ENCODE data around the gene DPM1. TPM values are rescaled to one million over a fixed set of nuclear protein-coding genes. Genes with fewer than 3 reads are reported as not detected.

Gene DPM1
- total and polyA plus RNA-seq, 2 of the 8 experiments (the other 6 are each of a cell fraction or from before 2014, with no cell fraction given): 42.3 to 57.0 TPM

- TF ChIP-seq CBX5 (IDR thresholded peaks at IDR 0.05; ENCODE audit: low read depth, low read length): no peak
- no peak for TF ChIP-seq CTCF (IDR thresholded peaks at IDR 0.05; ENCODE audit: control extremely low read depth in 1 of 3, insufficient read depth in 1 of 3, low read depth in 1 of 3, low read length in 3 of 3)
- TF ChIP-seq RBBP5 (IDR thresholded peaks at IDR 0.05; ENCODE audit: borderline replicate concordance, low read depth, low read length): peak; percentile 49; the same call in 1 of the 2 replicates
- TF ChIP-seq RAD21 (IDR thresholded peaks at IDR 0.05 in 1 of 2, conservative IDR thresholded peaks at IDR 0.05 in 1 of 2; ENCODE audit: low read depth in 2 of 2, low read length in 2 of 2): no peak
- TF ChIP-seq GTF2F1 (IDR thresholded peaks at IDR 0.05; ENCODE audit: borderline replicate concordance, low read depth, low read length): no peak; the same call in 1 of the 2 replicates
These were observed 547 bp upstream of the DPM1 start, which contains the start of gene MOCS3 (continued) for GRCh38 chr20:50958615-50959542.
